SU-DHL-6 (cell line): ENCODE results near the gene PADI2.
"Not testable (repeated sequence)": the region's sequence is repeated elsewhere in the genome, so short reads cannot be mapped to it uniquely, and the experiment has no call there.

Experiments used
- H2AFZ ChIP-seq: fragments of 200-600 bp; sonication (generic); 2 replicates; pipeline ENCODE4 v1.6.1; 2014; ENCODE audit warnings: low read depth, mild to moderate bottlenecking, moderate library complexity, mixed read lengths, antibody characterized with exemption, low read length; ENCODE audit not compliant: severe bottlenecking
- H3F3A ChIP-seq: fragments of 200-600 bp; shearing (Covaris generic); 2 replicates; pipeline ENCODE4 v1.6.0; 2016; ENCODE audit warnings: antibody characterized with exemption, mild to moderate bottlenecking; ENCODE audit not compliant: insufficient read depth
- H3K27ac ChIP-seq: fragments of 200-600 bp; sonication (generic); 2 replicates; pipeline ENCODE4 v1.5.1; 2016; ENCODE audit warnings: low read depth, mild to moderate bottlenecking, low read length, moderate library complexity, mixed read lengths
- H3K27me3 ChIP-seq: fragments of 200-600 bp; sonication (generic), shearing (Covaris generic); 2 replicates; pipeline ENCODE4 v1.6.0; 2014; ENCODE audit warnings: mild to moderate bottlenecking, low read length
- H3K36me3 ChIP-seq: fragments of 200-600 bp; sonication (generic); 2 replicates; pipeline ENCODE4 v1.6.1; 2014; ENCODE audit warnings: mild to moderate bottlenecking, low read length, mixed read lengths
- H3K4me2 ChIP-seq: fragments of 300-600, 200-600 bp; shearing (Covaris generic), sonication (generic); 2 replicates; pipeline ENCODE4 v1.6.0; 2014; ENCODE audit warnings: low read length, low read depth, mild to moderate bottlenecking; ENCODE audit not compliant: poor library complexity, severe bottlenecking
- H3K4me3 ChIP-seq: fragments of 200-600 bp; sonication (generic); 2 replicates; pipeline ENCODE4 v1.5.1; 2014; ENCODE audit warnings: antibody characterized with exemption, low read length, mild to moderate bottlenecking, mixed read lengths; ENCODE audit not compliant: insufficient read depth, poor library complexity, severe bottlenecking
- H3K79me2 ChIP-seq: fragments of 200-600 bp; sonication (generic); 2 replicates; pipeline ENCODE4 v1.6.1; 2014; ENCODE audit warnings: mild to moderate bottlenecking, low read length, moderate library complexity; ENCODE audit not compliant: insufficient read depth
- H3K9ac ChIP-seq: fragments of 200-600 bp; sonication (generic); 2 replicates; pipeline ENCODE4 v1.7.0; 2014; ENCODE audit warnings: mild to moderate bottlenecking, low read length
- H3K9me2 ChIP-seq: fragments of 200-600 bp; sonication (generic); replicated peaks from 2 replicates; pipeline ENCODE4 v1.6.1; 2014; ENCODE audit warnings: low read length; ENCODE audit not compliant: insufficient read depth
- H3K9me3 ChIP-seq: fragments of 200-600 bp; sonication (generic); 2 replicates; pipeline ENCODE4 v1.6.1; 2014; ENCODE audit warnings: low read length, mixed read lengths; ENCODE audit not compliant: insufficient read depth
- H4K20me1 ChIP-seq: fragments of 200-600 bp; sonication (generic); 2 replicates; pipeline ENCODE4 v1.6.1; 2014; ENCODE audit warnings: low read depth, mild to moderate bottlenecking, antibody characterized with exemption, low read length, moderate library complexity, mixed read lengths
- CTCF ChIP-seq: fragments of 200-600 bp; sonication (generic); IDR thresholded peaks from one replicate; pipeline ENCODE4 v1.5.1; 2017; ENCODE audit warnings: antibody characterized with exemption, mild to moderate bottlenecking, low read length, moderate library complexity; ENCODE audit not compliant: insufficient read depth, poor library complexity, severe bottlenecking
- EZH2phosphoT487 ChIP-seq: fragments of 200-600 bp; sonication (generic), shearing (Covaris generic); conservative IDR thresholded peaks from 2 replicates; pipeline ENCODE4 v1.6.1; 2018; ENCODE audit warnings: mild to moderate bottlenecking, antibody characterized with exemption, low read length, moderate library complexity, mixed read lengths

Gene PADI2

DNA sequence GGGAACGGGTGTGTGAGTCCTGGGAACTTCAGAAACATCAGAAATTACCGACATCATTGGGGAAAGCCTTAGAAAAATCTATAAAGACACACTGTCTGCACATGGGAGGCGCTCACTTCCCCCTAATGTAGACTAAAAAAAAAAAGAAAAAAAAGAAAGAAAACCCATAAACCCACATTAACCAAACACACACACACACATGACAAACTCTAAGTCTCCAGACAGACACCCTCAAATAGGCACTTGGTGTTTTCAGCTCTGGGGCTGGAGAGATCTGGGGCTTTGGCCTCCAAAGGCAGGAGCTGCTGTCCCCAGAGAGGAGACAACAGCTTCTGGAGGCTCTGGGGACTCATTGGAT is 52.2 kb downstream of the PADI2 start:
- Histone ChIP-seq H3F3A (no peaks in the 10 kb centered on the region), H3K4me3 (no peak overlapping the region), H3K27me3 (no peaks in the 10 kb centered on the region), H3K27ac (no peak overlapping the region), H3K36me3 (no peaks in the 10 kb centered on the region), H3K9me3 (peaks cover 9% of the 10 kb centered on the region; the same call in 1 of the 2 replicates), H3K79me2 (no peaks in the 10 kb centered on the region), H2AFZ (no peak overlapping the region), H3K9me2 (no peaks in the 10 kb centered on the region), H4K20me1 (no peaks in the 10 kb centered on the region), H3K9ac (no peak overlapping the region), H3K4me2 (no peak overlapping the region)
- TF ChIP-seq CTCF: no peak
- no peak for TF ChIP-seq EZH2phosphoT487

GRCh38 chr1:17066361-17067068 is 52.7 kb downstream of the PADI2 start:
- Histone ChIP-seq H3K27me3 (no peaks in the 10 kb centered on the region), H3K36me3 (no peaks in the 10 kb centered on the region), H3K9me2 (no peaks in the 10 kb centered on the region), H3K9me3 (peaks cover 9% of the 10 kb centered on the region; the same call in 1 of the 2 replicates), H3K4me2 (no peak overlapping the region), H3K9ac (no peak overlapping the region), H3K4me3 (no peak overlapping the region), H3F3A (no peaks in the 10 kb centered on the region), H4K20me1 (no peaks in the 10 kb centered on the region), H3K79me2 (no peaks in the 10 kb centered on the region), H3K27ac (no peak overlapping the region), H2AFZ (no peak overlapping the region)
- TF ChIP-seq CTCF (no peak), EZH2phosphoT487 (no peak)

DNA sequence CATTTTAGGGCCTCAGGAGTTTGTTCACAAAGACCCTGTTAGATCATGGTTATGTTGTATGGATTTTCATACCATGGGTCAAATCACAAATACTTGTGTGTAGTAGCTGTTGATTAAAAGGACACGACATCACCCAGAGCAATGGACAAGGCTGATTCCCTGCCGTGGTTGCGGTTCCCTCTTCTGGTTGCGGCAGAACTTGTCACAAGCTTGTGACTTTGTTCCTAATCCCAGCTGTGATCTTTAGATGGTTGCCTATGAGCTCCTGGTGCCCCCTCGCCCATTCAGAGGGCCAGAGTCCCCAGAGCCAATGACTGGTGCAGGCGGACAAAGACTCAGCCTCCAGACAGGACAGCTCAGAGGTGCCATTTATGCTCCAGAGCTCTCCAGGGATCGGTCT is 53.6 kb downstream of the PADI2 start:
- Histone ChIP-seq H3K4me2 (no peak overlapping the region), H2AFZ (no peak overlapping the region), H3K9me3 (peaks cover 9% of the 10 kb centered on the region; the same call in 1 of the 2 replicates), H3K4me3 (no peak overlapping the region), H3K9ac (no peak overlapping the region), H3K79me2 (no peaks in the 10 kb centered on the region), H3K36me3 (no peaks in the 10 kb centered on the region), H4K20me1 (no peaks in the 10 kb centered on the region), H3K27me3 (no peaks in the 10 kb centered on the region), H3K27ac (no peak overlapping the region), H3K9me2 (no peaks in the 10 kb centered on the region), H3F3A (no peaks in the 10 kb centered on the region)
- no peak for TF ChIP-seq EZH2phosphoT487
- TF ChIP-seq CTCF: no peak

- H3K79me2 ChIP-seq, H3K36me3 ChIP-seq, H3K4me2 ChIP-seq, H3K9ac ChIP-seq, H3K27ac ChIP-seq, H2AFZ ChIP-seq, H3K9me3 ChIP-seq, H3K27me3 ChIP-seq, H3K4me3 ChIP-seq, H4K20me1 ChIP-seq, H3K9me2 ChIP-seq, H3F3A ChIP-seq: not testable (repeated sequence)
These were observed 56.5 kb downstream of the PADI2 start for GRCh38 chr1:17062751-17063150.
